HepG2 (cell line): ENCODE data around the gene RGP1. TPM values are rescaled to one million over a fixed set of nuclear protein-coding genes. Genes with fewer than 3 reads are reported as not detected.

ENCODE experiments used
- ARNTL ChIP-seq: sonication (generic); formaldehyde crosslinking; IDR thresholded peaks from 2 replicates; pipeline ENCODE4 v1.4.0; 2020; ENCODE audit warnings: mild to moderate bottlenecking, missing genetic modification reagents
- ATF2 ChIP-seq: sonication (generic); formaldehyde crosslinking; IDR thresholded peaks from 2 replicates; pipeline ENCODE4 v1.4.0; 2020; ENCODE audit warnings: missing genetic modification reagents
- CREB1 ChIP-seq, 2 experiments: fragments of 450-650 bp in 1 of 2; IDR thresholded peaks; 2 replicates each; pipeline ENCODE4 v1.6.1; 2016 to 2017; ENCODE audit warnings: control low read depth in 1 of 2, mild to moderate bottlenecking in 1 of 2, missing compliant biosample characterization in 1 of 2, missing genetic modification characterization in 1 of 2
- ETV5 ChIP-seq: IDR thresholded peaks from 2 replicates; pipeline ENCODE4 v1.6.1; 2018; ENCODE audit warnings: missing biosample characterization, missing genetic modification reagents, inconsistent platforms, borderline replicate concordance
- GABPA ChIP-seq, 2 experiments: IDR thresholded peaks; 2 replicates each; pipeline ENCODE4 v1.6.1; 2011 to 2016; ENCODE audit warnings: low read depth in 2 of 2, low read length in 1 of 2, missing biosample characterization in 1 of 2, missing genetic modification characterization in 1 of 2
- GZF1 ChIP-seq: sonication (generic); formaldehyde crosslinking; IDR thresholded peaks from 2 replicates; pipeline ENCODE4 v1.5.1; 2020; ENCODE audit warnings: mild to moderate bottlenecking, missing genetic modification reagents
- KDM1A ChIP-seq: IDR thresholded peaks from 2 replicates; pipeline ENCODE4 v1.6.1; 2016; ENCODE audit warnings: missing compliant biosample characterization
- KLF16 ChIP-seq, 2 experiments: sonication (generic) in 1 of 2; formaldehyde crosslinking in 1 of 2; IDR thresholded peaks; 2 replicates each; pipeline versions ENCODE4 v1.6.1 to v1.8.0; 2016 to 2023; ENCODE audit warnings: missing genetic modification reagents in 2 of 2, missing compliant biosample characterization in 1 of 2
- KLF9 ChIP-seq: IDR thresholded peaks from 2 replicates; pipeline ENCODE4 v1.6.1; 2016; ENCODE audit warnings: low read depth
- KMT2A ChIP-seq: sonication (generic); formaldehyde crosslinking; IDR thresholded peaks from 2 replicates; pipeline ENCODE4 v1.4.0; 2020; ENCODE audit warnings: missing genetic modification reagents
- MLXIP ChIP-seq: sonication (generic); formaldehyde crosslinking; IDR thresholded peaks from 2 replicates; pipeline ENCODE4 v1.9.0; 2021; ENCODE audit warnings: missing genetic modification reagents, borderline replicate concordance
- NR2C2 ChIP-seq: sonication (generic); formaldehyde crosslinking; IDR thresholded peaks from 2 replicates; pipeline ENCODE4 v1.4.0; 2020; ENCODE audit warnings: missing genetic modification reagents, mild to moderate bottlenecking, moderate library complexity, borderline replicate concordance
- PHF8 ChIP-seq: sonication (generic); formaldehyde crosslinking; IDR thresholded peaks from 2 replicates; pipeline ENCODE4 v1.5.0; 2020; ENCODE audit warnings: missing genetic modification reagents
- TRIM22 ChIP-seq: fragments of 450-650 bp; IDR thresholded peaks from 2 replicates; pipeline ENCODE4 v1.6.1; 2017
- ZFP36L1 ChIP-seq: sonication (generic); formaldehyde crosslinking; IDR thresholded peaks from 2 replicates; pipeline ENCODE4 v1.8.0; 2022; ENCODE audit warnings: mild to moderate bottlenecking, missing genetic modification reagents, moderate library complexity
- ZNF343 ChIP-seq: sonication (generic); formaldehyde crosslinking; IDR thresholded peaks from 2 replicates; pipeline ENCODE4 v1.4.0; 2020; ENCODE audit warnings: mild to moderate bottlenecking, missing genetic modification reagents
- ZNF503 ChIP-seq: sonication (generic); formaldehyde crosslinking; IDR thresholded peaks from 2 replicates; pipeline ENCODE4 v1.4.0; 2020; ENCODE audit warnings: missing genetic modification reagents
- ZNF546 ChIP-seq: sonication (generic); formaldehyde crosslinking; conservative IDR thresholded peaks from 2 replicates; pipeline ENCODE4 v1.8.1; 2023; ENCODE audit warnings: mild to moderate bottlenecking, missing genetic modification reagents
- ZNF660 ChIP-seq: sonication (generic); formaldehyde crosslinking; IDR thresholded peaks from 2 replicates; pipeline ENCODE4 v1.5.1; 2020; ENCODE audit warnings: mild to moderate bottlenecking, low read depth, missing genetic modification reagents, borderline replicate concordance
- ZNF75D ChIP-seq: sonication (generic); formaldehyde crosslinking; IDR thresholded peaks from 2 replicates; pipeline ENCODE4 v1.8.1; 2023; ENCODE audit warnings: missing genetic modification reagents, mild to moderate bottlenecking, borderline replicate concordance
- ZNF883 ChIP-seq: sonication (generic); formaldehyde crosslinking; IDR thresholded peaks from 2 replicates; pipeline ENCODE4 v1.5.1; 2020; ENCODE audit warnings: mild to moderate bottlenecking, missing genetic modification reagents; ENCODE audit errors: not compliant biosample characterization
- polyA plus RNA-seq, 8 experiments: library from polyadenylated mRNA; depleted of rRNA in 3 of 8; stranded (reverse) in 7 of 8; unstranded in 1 of 8; fragments of >200 nt; fragmentation: Illumina TruSeq in 4 of 8; extraction: Trizol in 4 of 8; gene quantifications; 2 replicates each; pipeline versions ENCODE4 v1.2.1 to v1.2.3, GENCODE V29; 2011 to 2016; ENCODE audit warnings: low read depth in 4 of 8, missing spikeins in 1 of 8, mixed read lengths in 1 of 8; ENCODE audit not compliant: insufficient read depth in 1 of 8
- total RNA-seq, 5 experiments: library from RNA; depleted of rRNA; stranded (reverse); fragments of >200 nt; fragmentation: Illumina TruSeq; extraction: Trizol; gene quantifications; 2 replicates each; pipeline ENCODE4 v1.2.3, GENCODE V29; 2016; ENCODE audit warnings: low read depth in 1 of 5

The RGP1 gene
- total and polyA plus RNA-seq, 2 of the 13 experiments (the other 11 are each of a cell fraction or from before 2014, with no cell fraction given): 12.7 to 21.0 TPM

GRCh38 chr9:35756275-35757225 is 7.5 kb downstream of the RGP1 start (continued):
- TF ChIP-seq ARNTL (CRISPR knock-in tag) (peak; percentile 68), GABPA (IDR thresholded peaks at IDR 0.05; ENCODE audit: low read depth, low read length) (peak; percentile 42), GABPA (CRISPR knock-in tag; IDR thresholded peaks at IDR 0.05; ENCODE audit: low read depth) (no peak; the same call in 1 of the 2 replicates), ZFP36L1 (CRISPR knock-in tag) (no peak), ATF2 (CRISPR knock-in tag) (no peak), ZNF660 (no peak), ZNF503 (CRISPR knock-in tag) (peak; percentile 72), KLF9 (CRISPR knock-in tag) (no peak), ETV5 (CRISPR knock-in tag) (peak; percentile 79; the same call in 1 of the 2 replicates), KMT2A (CRISPR knock-in tag) (peak; percentile 38; the same call in 1 of the 2 replicates), ZNF546 (CRISPR knock-in tag) (peak; percentile 50), NR2C2 (CRISPR knock-in tag) (peak; percentile 59), ZNF75D (no peak), ZNF343 (CRISPR knock-in tag) (peak; percentile 70; the same call in 1 of the 2 replicates), PHF8 (CRISPR knock-in tag) (peak; percentile 71), TRIM22 (no peak), ZNF883 (peak; percentile 50), MLXIP (CRISPR knock-in tag) (0 out of 2 replicates have a peak, but pooled peaks have one; percentile 37), KLF16 (CRISPR knock-in tag; IDR thresholded peaks at IDR 0.05) (0 out of 4 replicates have a peak, but pooled peaks of 1 of the 2 experiments have one; percentile 53), KDM1A (no peak; the same call in 1 of the 2 replicates), CREB1 (IDR thresholded peaks at IDR 0.05) (no peak), CREB1 (CRISPR knock-in tag; IDR thresholded peaks at IDR 0.05) (no peak), GZF1 (CRISPR knock-in tag) (0 out of 2 replicates have a peak, but pooled peaks have one; percentile 33)
